ENCODE measurements around the gene KCNH1. TPM values are rescaled to one million over a fixed set of nuclear protein-coding genes. Genes with fewer than 3 reads are reported as not detected.

Gene KCNH1
- total and polyA plus RNA-seq, 2 experiments from 2014 or later: 0.71 to 1.8 TPM

DNA sequence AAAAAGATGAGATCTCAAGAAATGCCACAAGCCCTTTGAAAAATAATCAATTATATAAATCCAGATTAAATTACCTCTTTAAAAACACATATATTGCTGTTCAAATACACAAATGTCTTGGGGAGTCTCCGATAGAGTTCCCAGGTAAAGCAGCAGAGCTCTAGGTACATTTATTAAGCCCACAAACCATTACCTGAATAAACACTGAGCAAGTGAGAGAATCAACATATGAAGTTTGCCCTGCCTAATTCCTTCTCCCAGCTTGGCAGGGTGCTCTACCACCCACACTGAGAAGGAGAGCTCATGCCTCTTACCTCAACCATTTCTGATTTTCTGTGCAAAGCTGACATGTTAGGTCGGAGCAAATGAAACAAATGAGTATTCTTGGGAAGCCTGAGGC is 402.4 kb downstream of the KCNH1 start:
- Histone ChIP-seq H3K4me2 (ENCODE audit: unreplicated experiment) (no peak overlapping the region), H4K20me1 (ENCODE audit: insufficient read depth) (no peaks in the 10 kb centered on the region), H3K4me3 (no peak overlapping the region), H3K79me2 (ENCODE audit: insufficient read depth) (no peaks in the 10 kb centered on the region), H2AFZ (no peak overlapping the region), H3F3A (ENCODE audit: insufficient read depth) (no peaks in the 10 kb centered on the region), H3K9me3 (ENCODE audit: low read depth) (no peaks in the 10 kb centered on the region), H3K4me1 (ENCODE audit: insufficient read depth) (no peaks in the 10 kb centered on the region), H3K36me3 (ENCODE audit: low read depth) (no peaks in the 10 kb centered on the region), H3K27ac (no peak overlapping the region), H3K9me2 (ENCODE audit: insufficient read depth) (no peaks in the 10 kb centered on the region), H3K27me3 (replicated peaks; ENCODE audit: insufficient read depth) (no peaks in the 10 kb centered on the region), H3K9ac (no peak overlapping the region)
- no peak for TF ChIP-seq EZH2phosphoT487 (IDR thresholded peaks at IDR 0.05; ENCODE audit: insufficient read depth, low read depth)
- no peak for TF ChIP-seq EZH2 (IDR thresholded peaks at IDR 0.05; ENCODE audit: insufficient read depth, poor library complexity, severe bottlenecking)
- WGBS, 2 experiments (ENCODE audit: low coverage in 1 of 2, low lambda C conversion rate in 2 of 2, missing lambda C conversion rate in 2 of 2): 27 to 34% methylated on average over 2 of the region's 2 CpGs
- DNase-seq: no peak
- in situ Hi-C loops (cut with MboI): no loop called here

DNA sequence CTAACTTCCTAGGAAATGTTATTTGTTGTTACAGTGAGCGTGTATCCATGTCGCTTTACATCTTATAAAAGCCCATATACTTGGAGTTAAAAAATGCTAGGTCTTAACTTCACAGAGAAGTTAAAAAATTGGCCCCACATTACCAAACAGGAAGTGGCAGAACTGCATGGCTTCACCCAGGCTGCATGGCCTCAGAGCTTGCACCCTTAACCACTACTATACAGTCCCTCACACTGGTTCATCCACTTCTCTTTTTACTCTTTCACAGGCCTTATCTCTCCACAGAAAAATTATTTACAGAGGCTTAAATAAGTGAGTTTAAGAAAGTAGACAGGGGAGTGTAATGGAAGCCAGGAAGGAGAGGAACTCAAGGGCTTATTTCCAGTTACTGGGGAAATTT is 402.8 kb downstream of the KCNH1 start:
- H3K4me1 ChIP-seq (ENCODE audit: insufficient read depth): no peaks in the 10 kb centered on the region
- no peak for DNase-seq
- H3K9ac ChIP-seq: no peak overlapping the region
- no peaks in the 10 kb centered on the region for H3K36me3 ChIP-seq (ENCODE audit: low read depth)
- no peak overlapping the region for H3K4me3 ChIP-seq
- H3F3A ChIP-seq (ENCODE audit: insufficient read depth): no peaks in the 10 kb centered on the region
- H3K9me3 ChIP-seq (ENCODE audit: low read depth): no peaks in the 10 kb centered on the region
- 27 to 28% methylated on average over 2 of the region's 2 CpGs for WGBS, 2 experiments (ENCODE audit: low coverage in 1 of 2, low lambda C conversion rate in 2 of 2, missing lambda C conversion rate in 2 of 2)
- no peaks in the 10 kb centered on the region for H4K20me1 ChIP-seq (ENCODE audit: insufficient read depth)
- H3K79me2 ChIP-seq (ENCODE audit: insufficient read depth): no peaks in the 10 kb centered on the region
- in situ Hi-C loops (cut with MboI): no loop called here
- H3K4me2 ChIP-seq (ENCODE audit: unreplicated experiment): no peak overlapping the region
- no peak overlapping the region for H3K27ac ChIP-seq
- TF ChIP-seq EZH2phosphoT487 (IDR thresholded peaks at IDR 0.05; ENCODE audit: insufficient read depth, low read depth) (no peak), EZH2 (IDR thresholded peaks at IDR 0.05; ENCODE audit: insufficient read depth, poor library complexity, severe bottlenecking) (no peak)
- H2AFZ ChIP-seq: no peak overlapping the region
- H3K9me2 ChIP-seq (ENCODE audit: insufficient read depth): no peaks in the 10 kb centered on the region
- no peaks in the 10 kb centered on the region for H3K27me3 ChIP-seq (replicated peaks; ENCODE audit: insufficient read depth)

DNA sequence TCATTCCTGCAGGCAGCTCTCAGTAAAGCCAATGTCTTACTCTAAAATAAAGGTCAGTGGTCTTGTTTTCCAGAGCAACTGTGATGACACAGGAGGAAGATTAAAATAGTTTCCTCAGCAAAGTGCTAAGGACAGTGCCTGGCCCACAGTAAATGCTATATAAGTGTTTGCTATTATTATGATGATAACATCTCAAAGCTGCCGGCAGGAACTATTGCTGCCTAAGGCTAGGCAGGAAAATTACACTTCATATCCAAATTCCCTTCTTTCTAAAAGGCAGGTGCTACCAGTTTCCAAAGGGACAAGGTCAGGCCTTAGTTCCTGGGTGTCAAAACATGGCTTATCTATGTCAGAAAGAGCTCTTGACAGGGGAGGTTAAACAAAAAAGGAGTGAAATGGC is 403.9 kb downstream of the KCNH1 start:
- Histone ChIP-seq H3K27me3 (replicated peaks; ENCODE audit: insufficient read depth) (no peaks in the 10 kb centered on the region), H3K9me3 (ENCODE audit: low read depth) (no peaks in the 10 kb centered on the region), H3K9ac (no peak overlapping the region), H3K4me1 (ENCODE audit: insufficient read depth) (no peaks in the 10 kb centered on the region), H3K27ac (no peak overlapping the region), H3K79me2 (ENCODE audit: insufficient read depth) (no peaks in the 10 kb centered on the region), H3K4me2 (ENCODE audit: unreplicated experiment) (no peak overlapping the region), H3K4me3 (no peak overlapping the region), H4K20me1 (ENCODE audit: insufficient read depth) (no peaks in the 10 kb centered on the region), H3K9me2 (ENCODE audit: insufficient read depth) (no peaks in the 10 kb centered on the region), H3F3A (ENCODE audit: insufficient read depth) (no peaks in the 10 kb centered on the region), H2AFZ (no peak overlapping the region), H3K36me3 (ENCODE audit: low read depth) (no peaks in the 10 kb centered on the region)
- 7 to 39% methylated on average over 1 of the region's 1 CpG for WGBS, 2 experiments (ENCODE audit: low coverage in 1 of 2, low lambda C conversion rate in 2 of 2, missing lambda C conversion rate in 2 of 2)
- DNase-seq: no peak
- in situ Hi-C loops (cut with MboI): no loop called here
- no peak for TF ChIP-seq EZH2 (IDR thresholded peaks at IDR 0.05; ENCODE audit: insufficient read depth, poor library complexity, severe bottlenecking)
- no peak for TF ChIP-seq EZH2phosphoT487 (IDR thresholded peaks at IDR 0.05; ENCODE audit: insufficient read depth, low read depth)

- no peak for DNase-seq
- Histone ChIP-seq H3K9me3 (ENCODE audit: low read depth) (no peaks in the 10 kb centered on the region), H3K9me2 (ENCODE audit: insufficient read depth) (no peaks in the 10 kb centered on the region), H3K27me3 (replicated peaks; ENCODE audit: insufficient read depth) (no peaks in the 10 kb centered on the region), H3K4me2 (ENCODE audit: unreplicated experiment) (no peak overlapping the region), H3K4me3 (no peak overlapping the region), H2AFZ (no peak overlapping the region), H4K20me1 (ENCODE audit: insufficient read depth) (no peaks in the 10 kb centered on the region), H3K9ac (no peak overlapping the region), H3K36me3 (ENCODE audit: low read depth) (no peaks in the 10 kb centered on the region), H3K4me1 (ENCODE audit: insufficient read depth) (no peaks in the 10 kb centered on the region), H3K27ac (no peak overlapping the region), H3K79me2 (ENCODE audit: insufficient read depth) (no peaks in the 10 kb centered on the region), H3F3A (ENCODE audit: insufficient read depth) (no peaks in the 10 kb centered on the region)
- no peak for TF ChIP-seq EZH2phosphoT487 (IDR thresholded peaks at IDR 0.05; ENCODE audit: insufficient read depth, low read depth)
- no peak for TF ChIP-seq EZH2 (IDR thresholded peaks at IDR 0.05; ENCODE audit: insufficient read depth, poor library complexity, severe bottlenecking)
- WGBS, 2 experiments (ENCODE audit: low coverage in 1 of 2, low lambda C conversion rate in 2 of 2, missing lambda C conversion rate in 2 of 2): 5 to 7% methylated on average over 4 of the region's 4 CpGs
- in situ Hi-C loops (cut with MboI): no loop called here
Measured at GRCh38 chr1:210728437-210729149, 405.4 kb downstream of the KCNH1 start.

Measured in GM23248 (cell line).